ENCODE data around the gene SMG9. TPM values are rescaled to one million over a fixed set of nuclear protein-coding genes. Genes with fewer than 3 reads are reported as not detected.
A peak's percentile ranks its signal among the peaks of the same experiment; 100 is the strongest.

The SMG9 gene
- total and polyA plus RNA-seq, 12 donors = 10.0 to 30.4 (median 13.4) TPM

GRCh38 chr19:43779147-43779819 lies 24.5 kb upstream of the SMG9 start:
- H3K27ac ChIP-seq = peak overlapping the region in 3 of 10 donors; percentile 10 to 74 (median 12)
- intact Hi-C loops (cut with DNase I) = no loop called here
- peak overlapping the region in 2 of 10 donors; percentile 2 to 41 for H3K4me3 ChIP-seq
- H3K36me3 ChIP-seq = no peaks in the 10 kb centered on the region
- no peak for DNase-seq
- peaks cover 0 to 60% (median 12%) of the 10 kb centered on the region in 9 donors for H3K4me1 ChIP-seq
- TF ChIP-seq CTCF (IDR thresholded peaks at IDR 0.05) = no peak
- peak in 4 of 8 donors; percentile 32 to 43 (median 36) for ATAC-seq
- no peaks in the 10 kb centered on the region for H3K9me3 ChIP-seq
- 62 to 70% methylated on average over 16 of the region's 16 CpGs for WGBS, 2 donors
- peaks cover 0 to 32% (median 18%) of the 10 kb centered on the region in 7 donors for H3K27me3 ChIP-seq

DNA sequence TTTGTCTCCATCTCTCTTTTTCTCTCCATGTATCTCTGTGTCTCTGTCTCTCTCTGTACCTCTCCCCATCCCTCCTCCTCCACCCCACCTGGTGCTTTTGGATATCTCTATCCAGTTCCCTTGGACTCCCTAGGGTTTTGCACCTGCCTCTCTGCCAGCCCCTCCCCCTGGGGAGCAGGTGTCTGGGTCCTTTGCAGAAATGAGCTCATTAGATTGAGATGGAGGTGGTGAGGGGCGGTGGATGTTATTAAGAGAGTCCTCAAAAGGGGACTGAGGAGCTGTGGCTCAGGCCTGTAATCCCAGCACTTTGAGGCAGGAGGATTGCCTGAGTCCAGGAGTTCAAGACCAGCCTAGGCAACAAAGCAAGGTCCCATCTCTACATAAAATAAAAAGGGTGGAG lies 23.9 kb upstream of the SMG9 start:
- no peak for ATAC-seq
- DNase-seq = no peak
- Histone ChIP-seq H3K4me3 (peak overlapping the region in 1 of 10 donors; percentile 41), H3K27ac (peak overlapping the region in 3 of 10 donors; percentile 10 to 74 (median 12)), H3K9me3 (no peaks in the 10 kb centered on the region), H3K36me3 (no peaks in the 10 kb centered on the region), H3K27me3 (peaks cover 0 to 27% (median 15%) of the 10 kb centered on the region in 7 donors), H3K4me1 (peaks cover 0 to 58% (median 16%) of the 10 kb centered on the region in 9 donors)
- WGBS, 2 donors = 96 to 97% methylated on average over 1 of the region's 1 CpG
- intact Hi-C loops (cut with DNase I) = no loop called here
- no peak for TF ChIP-seq CTCF (IDR thresholded peaks at IDR 0.05)

DNA sequence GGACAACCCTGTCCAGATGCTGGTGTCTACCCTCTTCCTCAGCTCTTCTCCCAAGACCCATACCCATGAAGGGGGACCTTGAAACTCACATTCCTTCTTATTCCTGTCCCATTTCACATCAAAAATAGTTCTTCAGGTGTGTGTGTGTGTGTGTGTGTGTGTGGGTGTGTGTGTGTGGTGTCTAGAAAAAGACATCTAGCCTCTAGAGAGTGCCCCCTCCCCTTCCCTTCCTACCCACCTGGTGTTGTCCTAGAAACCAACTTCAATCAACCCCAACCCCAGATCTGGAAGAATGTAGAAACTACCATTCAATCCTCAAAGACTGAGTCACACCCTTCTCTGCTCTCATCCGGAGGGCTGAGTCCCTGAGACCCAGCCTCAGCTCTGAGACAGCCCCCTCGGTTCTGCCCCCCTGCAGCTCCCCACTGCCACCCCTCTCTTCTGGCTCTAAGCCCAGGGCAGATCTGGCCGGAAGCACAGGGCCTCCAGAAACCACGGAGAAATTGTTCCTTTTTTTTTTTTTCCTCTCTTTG lies 22.5 kb upstream of the SMG9 start:
- Histone ChIP-seq H3K4me1 (peaks cover 0 to 58% (median 16%) of the 10 kb centered on the region in 9 donors), H3K4me3 (no peak overlapping the region), H3K27ac (peak overlapping the region in 1 of 10 donors; percentile 74), H3K27me3 (peaks cover 0 to 14% (median 8%) of the 10 kb centered on the region in 7 donors), H3K9me3 (no peaks in the 10 kb centered on the region), H3K36me3 (no peaks in the 10 kb centered on the region)
- WGBS, 2 donors = 17 to 23% methylated on average over 4 of the region's 4 CpGs
- ATAC-seq (peak in 6 of 8 donors; percentile 5 to 45 (median 19)), DNase-seq (no peak)
- intact Hi-C loops (cut with DNase I) = no loop called here
- no peak for TF ChIP-seq CTCF (IDR thresholded peaks at IDR 0.05)

DNA sequence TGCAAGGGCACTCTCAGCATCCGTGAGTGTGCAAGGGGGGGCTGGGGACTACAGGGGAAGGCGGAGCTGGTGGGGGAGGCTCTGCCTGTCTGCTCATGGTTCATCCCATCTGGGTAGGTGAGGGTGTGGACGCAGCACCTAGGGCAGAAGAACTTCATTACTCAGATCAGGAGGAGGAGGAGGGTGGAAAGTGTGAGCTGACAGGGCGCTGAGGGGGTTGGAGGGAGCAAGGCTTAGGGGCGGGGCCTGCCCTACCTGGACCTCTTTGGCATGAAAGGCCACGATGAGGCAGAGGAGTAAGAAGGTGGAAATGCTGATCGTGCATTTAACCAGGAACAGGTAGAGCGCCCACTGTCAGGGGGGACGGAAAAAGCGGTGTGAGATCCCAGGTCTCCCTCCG lies 21.5 kb upstream of the SMG9 start:
- no peak overlapping the region for H3K27ac ChIP-seq
- 62 to 75% methylated on average over 11 of the region's 11 CpGs for WGBS, 2 donors
- peaks cover 0 to 7% (median 0%) of the 10 kb centered on the region in 7 donors for H3K27me3 ChIP-seq
- H3K9me3 ChIP-seq = no peaks in the 10 kb centered on the region
- no peak for ATAC-seq
- DNase-seq = no peak
- no peak for TF ChIP-seq CTCF (IDR thresholded peaks at IDR 0.05)
- no peak overlapping the region for H3K4me3 ChIP-seq
- H3K4me1 ChIP-seq = peaks cover 0 to 56% (median 16%) of the 10 kb centered on the region in 9 donors
- H3K36me3 ChIP-seq = no peaks in the 10 kb centered on the region
- intact Hi-C loops (cut with DNase I) = no loop called here
